Measurements from ENCODE around the gene POLD2. TPM values are rescaled to one million over a fixed set of nuclear protein-coding genes. Genes with fewer than 3 reads are reported as not detected.
A peak's percentile ranks its signal among the peaks of the same experiment; 100 is the strongest.

POLD2 gene
- total RNA-seq, 1 donor from 2014 or later, result 232 TPM

DNA sequence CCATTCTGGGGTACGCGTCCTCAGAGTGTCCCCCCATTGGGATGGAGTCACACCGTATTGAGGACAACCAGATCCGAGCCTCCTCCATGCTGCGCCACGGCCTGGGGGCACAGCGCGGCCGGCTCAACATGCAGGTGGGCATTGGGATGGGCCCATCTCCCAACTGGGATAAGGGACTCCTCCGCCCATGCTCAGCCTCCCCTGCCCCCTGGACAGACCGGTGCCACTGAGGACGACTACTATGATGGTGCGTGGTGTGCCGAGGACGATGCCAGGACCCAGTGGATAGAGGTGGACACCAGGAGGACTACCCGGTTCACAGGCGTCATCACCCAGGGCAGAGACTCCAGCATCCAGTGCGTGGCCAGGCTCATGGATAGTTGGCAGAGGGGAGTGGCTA lies 13.4 kb downstream of the POLD2 start:
- peaks cover 11% of the 10 kb centered on the region for H3K27me3 ChIP-seq
- H2AFZ ChIP-seq (replicated peaks), result no peak overlapping the region
- Mint-ChIP-seq H3K27ac (peak overlapping the region; percentile 34), H3K4me3 (no peak overlapping the region), H3K4me1 (peaks cover 9% of the 10 kb centered on the region), H3K36me3 (peaks cover 12% of the 10 kb centered on the region), H3K9me3 (no peaks in the 10 kb centered on the region), H3K27me3 (ENCODE audit: insufficient read depth, low read depth) (peaks cover 9% of the 10 kb centered on the region)
- no peak overlapping the region for H3K27ac ChIP-seq
- H3K79me2 ChIP-seq (ENCODE audit: low read depth), result no peaks in the 10 kb centered on the region
- no peaks in the 10 kb centered on the region for H3K9me3 ChIP-seq (ENCODE audit: low read depth)
- DNase-seq (ENCODE audit: low spot score), result no peak
- H3K4me2 ChIP-seq, result no peak overlapping the region
- H4K20me1 ChIP-seq (ENCODE audit: low read depth), result peaks cover 4% of the 10 kb centered on the region
- no peaks in the 10 kb centered on the region for H3K36me3 ChIP-seq
- no peak overlapping the region for H3K4me3 ChIP-seq
- no peaks in the 10 kb centered on the region for H3K4me1 ChIP-seq
- H3F3A ChIP-seq (ENCODE audit: low read depth), result no peaks in the 10 kb centered on the region
- no peak for TF ChIP-seq EZH2phosphoT487 (IDR thresholded peaks at IDR 0.05)
- TF ChIP-seq, protein P1, sequence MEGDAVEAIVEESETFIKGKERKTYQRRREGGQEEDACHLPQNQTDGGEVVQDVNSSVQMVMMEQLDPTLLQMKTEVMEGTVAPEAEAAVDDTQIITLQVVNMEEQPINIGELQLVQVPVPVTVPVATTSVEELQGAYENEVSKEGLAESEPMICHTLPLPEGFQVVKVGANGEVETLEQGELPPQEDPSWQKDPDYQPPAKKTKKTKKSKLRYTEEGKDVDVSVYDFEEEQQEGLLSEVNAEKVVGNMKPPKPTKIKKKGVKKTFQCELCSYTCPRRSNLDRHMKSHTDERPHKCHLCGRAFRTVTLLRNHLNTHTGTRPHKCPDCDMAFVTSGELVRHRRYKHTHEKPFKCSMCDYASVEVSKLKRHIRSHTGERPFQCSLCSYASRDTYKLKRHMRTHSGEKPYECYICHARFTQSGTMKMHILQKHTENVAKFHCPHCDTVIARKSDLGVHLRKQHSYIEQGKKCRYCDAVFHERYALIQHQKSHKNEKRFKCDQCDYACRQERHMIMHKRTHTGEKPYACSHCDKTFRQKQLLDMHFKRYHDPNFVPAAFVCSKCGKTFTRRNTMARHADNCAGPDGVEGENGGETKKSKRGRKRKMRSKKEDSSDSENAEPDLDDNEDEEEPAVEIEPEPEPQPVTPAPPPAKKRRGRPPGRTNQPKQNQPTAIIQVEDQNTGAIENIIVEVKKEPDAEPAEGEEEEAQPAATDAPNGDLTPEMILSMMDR (IDR thresholded peaks at IDR 0.05), result no peak
- TF ChIP-seq EZH2 (IDR thresholded peaks at IDR 0.05), result no peak
- H3K9ac ChIP-seq, result no peak overlapping the region

- no peaks in the 10 kb centered on the region for H3K9me3 ChIP-seq (ENCODE audit: low read depth)
- no peak overlapping the region for H3K4me3 ChIP-seq
- H3K27ac ChIP-seq, result no peak overlapping the region
- no peak overlapping the region for H3K4me3 Mint-ChIP-seq
- H3K36me3 ChIP-seq, result no peaks in the 10 kb centered on the region
- TF ChIP-seq, protein P1 (IDR thresholded peaks at IDR 0.05), result peak; percentile 5
- TF ChIP-seq EZH2phosphoT487 (IDR thresholded peaks at IDR 0.05) (no peak), EZH2 (IDR thresholded peaks at IDR 0.05) (no peak)
- H3K9me3 Mint-ChIP-seq, result no peaks in the 10 kb centered on the region
- no peak overlapping the region for H2AFZ ChIP-seq (replicated peaks)
- no peak for DNase-seq (ENCODE audit: low spot score)
- peaks cover 5% of the 10 kb centered on the region for H3F3A ChIP-seq (ENCODE audit: low read depth)
- no peak overlapping the region for H3K4me2 ChIP-seq
- no peak overlapping the region for H3K27ac Mint-ChIP-seq
- H3K4me1 ChIP-seq, result no peaks in the 10 kb centered on the region
- no peaks in the 10 kb centered on the region for H3K79me2 ChIP-seq (ENCODE audit: low read depth)
- peaks cover 12% of the 10 kb centered on the region for H3K36me3 Mint-ChIP-seq
- peaks cover 20% of the 10 kb centered on the region for H3K27me3 ChIP-seq
- peaks cover 9% of the 10 kb centered on the region for H3K27me3 Mint-ChIP-seq (ENCODE audit: insufficient read depth, low read depth)
- no peak overlapping the region for H3K9ac ChIP-seq
- H3K4me1 Mint-ChIP-seq, result peaks cover 9% of the 10 kb centered on the region
- H4K20me1 ChIP-seq (ENCODE audit: low read depth), result peaks cover 4% of the 10 kb centered on the region
Measured at GRCh38 chr7:44108768-44109750, 14.3 kb downstream of the POLD2 start.

DNA sequence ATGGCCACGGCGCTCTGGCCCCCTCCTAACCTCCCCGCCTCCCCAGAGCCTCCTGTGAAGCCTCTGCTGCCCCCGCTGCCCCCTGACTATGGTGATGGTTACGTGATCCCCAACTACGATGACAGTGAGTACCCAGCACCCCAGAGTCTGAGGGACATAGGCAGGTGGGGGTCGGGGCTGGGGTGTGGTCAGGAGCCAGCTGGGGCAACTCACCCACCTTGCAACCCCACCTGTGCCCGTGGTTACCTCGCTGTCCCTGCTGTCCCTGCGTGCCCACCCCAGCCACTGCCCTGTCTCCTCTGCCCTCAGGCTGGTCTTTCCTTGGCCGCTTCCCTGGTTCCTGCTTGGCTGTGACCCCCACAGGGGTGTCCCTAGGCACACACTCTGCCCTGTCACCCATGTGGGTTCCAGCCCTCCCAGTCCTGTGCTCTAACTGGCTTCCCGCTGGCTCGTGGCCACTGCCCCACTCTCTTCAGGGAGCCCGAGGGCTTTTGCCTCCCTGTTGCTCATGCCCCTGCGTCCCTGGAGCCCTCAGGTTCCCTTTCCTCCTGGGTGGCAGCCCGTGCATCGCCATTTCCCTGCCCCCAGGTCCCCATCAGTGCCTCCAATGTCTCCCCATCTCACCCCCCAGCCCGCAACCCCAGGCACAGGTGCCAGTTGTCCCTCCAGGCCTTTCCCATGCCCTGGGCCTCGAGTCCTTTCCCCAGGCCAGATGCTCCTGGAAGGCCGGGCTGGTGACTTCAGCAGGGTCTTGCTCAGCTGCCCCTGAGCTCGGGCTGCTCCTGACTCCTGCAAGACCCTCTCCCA lies 15.2 kb downstream of the POLD2 start:
- H3K4me3 Mint-ChIP-seq, result no peak overlapping the region
- Histone ChIP-seq H3K27me3 (peaks cover 29% of the 10 kb centered on the region), H3F3A (ENCODE audit: low read depth) (peaks cover 5% of the 10 kb centered on the region), H3K27ac (no peak overlapping the region), H4K20me1 (ENCODE audit: low read depth) (peaks cover 4% of the 10 kb centered on the region), H3K9ac (no peak overlapping the region), H3K4me3 (no peak overlapping the region), H3K9me3 (ENCODE audit: low read depth) (no peaks in the 10 kb centered on the region), H3K36me3 (no peaks in the 10 kb centered on the region), H3K4me2 (no peak overlapping the region), H2AFZ (replicated peaks) (no peak overlapping the region), H3K4me1 (no peaks in the 10 kb centered on the region), H3K79me2 (ENCODE audit: low read depth) (no peaks in the 10 kb centered on the region)
- no peak for TF ChIP-seq EZH2phosphoT487 (IDR thresholded peaks at IDR 0.05)
- no peak for TF ChIP-seq EZH2 (IDR thresholded peaks at IDR 0.05)
- TF ChIP-seq, protein P1 (IDR thresholded peaks at IDR 0.05), result no peak
- H3K27ac Mint-ChIP-seq, result no peak overlapping the region
- DNase-seq (ENCODE audit: low spot score), result no peak
- no peaks in the 10 kb centered on the region for H3K9me3 Mint-ChIP-seq
- peaks cover 7% of the 10 kb centered on the region for H3K36me3 Mint-ChIP-seq
- peaks cover 12% of the 10 kb centered on the region for H3K4me1 Mint-ChIP-seq
- H3K27me3 Mint-ChIP-seq (ENCODE audit: insufficient read depth, low read depth), result peaks cover 8% of the 10 kb centered on the region

All from neural progenitor cell (in vitro differentiated cells).